SU-DHL-6 (cell line): ENCODE results near the gene ACSF3.

ENCODE experiments used
- H2AFZ ChIP-seq: fragments of 200-600 bp; sonication (generic); 2 replicates; pipeline ENCODE4 v1.6.1; 2014; ENCODE audit warnings: low read depth, mild to moderate bottlenecking, moderate library complexity, mixed read lengths, antibody characterized with exemption, low read length; ENCODE audit not compliant: severe bottlenecking
- H3F3A ChIP-seq: fragments of 200-600 bp; shearing (Covaris generic); 2 replicates; pipeline ENCODE4 v1.6.0; 2016; ENCODE audit warnings: antibody characterized with exemption, mild to moderate bottlenecking; ENCODE audit not compliant: insufficient read depth
- H3K27ac ChIP-seq: fragments of 200-600 bp; sonication (generic); 2 replicates; pipeline ENCODE4 v1.5.1; 2016; ENCODE audit warnings: low read depth, mild to moderate bottlenecking, low read length, moderate library complexity, mixed read lengths
- H3K27me3 ChIP-seq: fragments of 200-600 bp; sonication (generic), shearing (Covaris generic); 2 replicates; pipeline ENCODE4 v1.6.0; 2014; ENCODE audit warnings: mild to moderate bottlenecking, low read length
- H3K36me3 ChIP-seq: fragments of 200-600 bp; sonication (generic); 2 replicates; pipeline ENCODE4 v1.6.1; 2014; ENCODE audit warnings: mild to moderate bottlenecking, low read length, mixed read lengths
- H3K4me2 ChIP-seq: fragments of 300-600, 200-600 bp; shearing (Covaris generic), sonication (generic); 2 replicates; pipeline ENCODE4 v1.6.0; 2014; ENCODE audit warnings: low read length, low read depth, mild to moderate bottlenecking; ENCODE audit not compliant: poor library complexity, severe bottlenecking
- H3K4me3 ChIP-seq: fragments of 200-600 bp; sonication (generic); 2 replicates; pipeline ENCODE4 v1.5.1; 2014; ENCODE audit warnings: antibody characterized with exemption, low read length, mild to moderate bottlenecking, mixed read lengths; ENCODE audit not compliant: insufficient read depth, poor library complexity, severe bottlenecking
- H3K79me2 ChIP-seq: fragments of 200-600 bp; sonication (generic); 2 replicates; pipeline ENCODE4 v1.6.1; 2014; ENCODE audit warnings: mild to moderate bottlenecking, low read length, moderate library complexity; ENCODE audit not compliant: insufficient read depth
- H3K9ac ChIP-seq: fragments of 200-600 bp; sonication (generic); 2 replicates; pipeline ENCODE4 v1.7.0; 2014; ENCODE audit warnings: mild to moderate bottlenecking, low read length
- H3K9me2 ChIP-seq: fragments of 200-600 bp; sonication (generic); replicated peaks from 2 replicates; pipeline ENCODE4 v1.6.1; 2014; ENCODE audit warnings: low read length; ENCODE audit not compliant: insufficient read depth
- H3K9me3 ChIP-seq: fragments of 200-600 bp; sonication (generic); 2 replicates; pipeline ENCODE4 v1.6.1; 2014; ENCODE audit warnings: low read length, mixed read lengths; ENCODE audit not compliant: insufficient read depth
- H4K20me1 ChIP-seq: fragments of 200-600 bp; sonication (generic); 2 replicates; pipeline ENCODE4 v1.6.1; 2014; ENCODE audit warnings: low read depth, mild to moderate bottlenecking, antibody characterized with exemption, low read length, moderate library complexity, mixed read lengths
- EZH2phosphoT487 ChIP-seq: fragments of 200-600 bp; sonication (generic), shearing (Covaris generic); conservative IDR thresholded peaks from 2 replicates; pipeline ENCODE4 v1.6.1; 2018; ENCODE audit warnings: mild to moderate bottlenecking, antibody characterized with exemption, low read length, moderate library complexity, mixed read lengths
- TF ChIP-seq, protein P1 (sequence below): fragments of 200-600 bp; sonication (generic); IDR thresholded peaks from one replicate; pipeline ENCODE4 v1.5.1; 2017; ENCODE audit warnings: antibody characterized with exemption, mild to moderate bottlenecking, low read length, moderate library complexity; ENCODE audit not compliant: insufficient read depth, poor library complexity, severe bottlenecking

The ACSF3 gene

DNA sequence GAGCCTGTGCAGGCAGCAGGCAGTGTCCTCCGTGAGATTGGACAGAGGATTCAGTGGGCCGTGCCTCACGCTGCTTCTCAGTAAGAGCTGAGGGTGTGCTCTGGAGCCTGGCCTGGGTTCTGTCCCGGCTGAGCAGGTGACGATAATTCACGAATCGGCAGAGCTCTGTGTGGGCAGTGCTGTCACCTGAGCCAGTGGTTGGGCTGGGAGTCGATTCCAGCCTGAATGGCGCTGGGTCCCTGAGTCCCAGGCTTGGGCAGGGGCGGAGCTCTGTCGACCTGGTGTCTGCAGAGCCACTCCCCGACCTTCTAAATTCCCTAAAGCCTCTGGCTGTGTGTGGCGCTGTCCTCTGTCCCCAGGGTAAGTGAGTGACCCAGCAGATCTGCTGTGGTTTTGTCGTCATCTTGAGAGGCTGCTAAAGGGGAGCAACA lies 8.4 kb downstream of the ACSF3 start:
- Histone ChIP-seq H3K36me3 (peaks cover 6% of the 10 kb centered on the region; the same call in 1 of the 2 replicates), H4K20me1 (no peaks in the 10 kb centered on the region), H3K4me3 (no peak overlapping the region), H3K9ac (no peak overlapping the region), H3K9me2 (no peaks in the 10 kb centered on the region), H3K9me3 (no peaks in the 10 kb centered on the region), H3K4me2 (no peak overlapping the region), H3K79me2 (peaks cover 58% of the 10 kb centered on the region), H2AFZ (no peak overlapping the region), H3F3A (peaks cover 22% of the 10 kb centered on the region), H3K27me3 (no peaks in the 10 kb centered on the region), H3K27ac (no peak overlapping the region)
- TF ChIP-seq EZH2phosphoT487 = no peak
- TF ChIP-seq, protein P1, sequence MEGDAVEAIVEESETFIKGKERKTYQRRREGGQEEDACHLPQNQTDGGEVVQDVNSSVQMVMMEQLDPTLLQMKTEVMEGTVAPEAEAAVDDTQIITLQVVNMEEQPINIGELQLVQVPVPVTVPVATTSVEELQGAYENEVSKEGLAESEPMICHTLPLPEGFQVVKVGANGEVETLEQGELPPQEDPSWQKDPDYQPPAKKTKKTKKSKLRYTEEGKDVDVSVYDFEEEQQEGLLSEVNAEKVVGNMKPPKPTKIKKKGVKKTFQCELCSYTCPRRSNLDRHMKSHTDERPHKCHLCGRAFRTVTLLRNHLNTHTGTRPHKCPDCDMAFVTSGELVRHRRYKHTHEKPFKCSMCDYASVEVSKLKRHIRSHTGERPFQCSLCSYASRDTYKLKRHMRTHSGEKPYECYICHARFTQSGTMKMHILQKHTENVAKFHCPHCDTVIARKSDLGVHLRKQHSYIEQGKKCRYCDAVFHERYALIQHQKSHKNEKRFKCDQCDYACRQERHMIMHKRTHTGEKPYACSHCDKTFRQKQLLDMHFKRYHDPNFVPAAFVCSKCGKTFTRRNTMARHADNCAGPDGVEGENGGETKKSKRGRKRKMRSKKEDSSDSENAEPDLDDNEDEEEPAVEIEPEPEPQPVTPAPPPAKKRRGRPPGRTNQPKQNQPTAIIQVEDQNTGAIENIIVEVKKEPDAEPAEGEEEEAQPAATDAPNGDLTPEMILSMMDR = no peak

DNA sequence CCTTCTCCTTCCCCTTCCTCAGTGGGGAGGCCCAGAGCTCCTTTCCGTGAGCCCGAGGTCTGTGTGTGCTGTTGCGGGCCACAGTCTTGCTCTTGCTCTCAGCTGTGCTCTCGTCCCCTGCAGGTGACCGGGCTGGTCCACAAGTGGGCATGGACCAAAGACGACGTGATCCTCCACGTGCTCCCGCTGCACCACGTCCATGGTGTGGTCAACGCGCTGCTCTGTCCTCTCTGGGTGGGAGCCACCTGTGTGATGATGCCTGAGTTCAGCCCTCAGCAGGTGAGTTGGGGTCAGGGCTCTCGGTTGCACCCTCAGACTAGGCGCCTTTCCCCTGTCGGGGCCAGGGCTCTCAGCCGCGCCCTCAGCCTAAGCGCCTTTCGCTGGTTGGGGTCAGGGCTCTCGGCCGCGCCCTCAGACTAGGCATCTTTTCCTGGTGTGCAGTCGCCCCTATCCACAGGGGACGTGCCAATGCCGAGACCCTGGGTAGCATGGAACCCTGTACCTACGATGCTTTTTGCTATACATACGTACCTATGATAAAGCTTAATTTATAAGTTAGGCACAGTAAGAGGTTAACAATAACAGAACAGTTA lies 8.9 kb downstream of the ACSF3 start:
- H3K27me3 ChIP-seq = no peaks in the 10 kb centered on the region
- H4K20me1 ChIP-seq = no peaks in the 10 kb centered on the region
- no peaks in the 10 kb centered on the region for H3K9me3 ChIP-seq
- H3K36me3 ChIP-seq = peaks cover 11% of the 10 kb centered on the region
- H3K4me2 ChIP-seq = no peak overlapping the region
- no peak overlapping the region for H3K27ac ChIP-seq
- no peak overlapping the region for H2AFZ ChIP-seq
- peaks cover 17% of the 10 kb centered on the region for H3F3A ChIP-seq
- H3K9ac ChIP-seq = no peak overlapping the region
- no peak overlapping the region for H3K4me3 ChIP-seq
- H3K9me2 ChIP-seq = no peaks in the 10 kb centered on the region
- TF ChIP-seq, protein P1 = no peak
- no peak for TF ChIP-seq EZH2phosphoT487
- peaks cover 57% of the 10 kb centered on the region for H3K79me2 ChIP-seq

DNA sequence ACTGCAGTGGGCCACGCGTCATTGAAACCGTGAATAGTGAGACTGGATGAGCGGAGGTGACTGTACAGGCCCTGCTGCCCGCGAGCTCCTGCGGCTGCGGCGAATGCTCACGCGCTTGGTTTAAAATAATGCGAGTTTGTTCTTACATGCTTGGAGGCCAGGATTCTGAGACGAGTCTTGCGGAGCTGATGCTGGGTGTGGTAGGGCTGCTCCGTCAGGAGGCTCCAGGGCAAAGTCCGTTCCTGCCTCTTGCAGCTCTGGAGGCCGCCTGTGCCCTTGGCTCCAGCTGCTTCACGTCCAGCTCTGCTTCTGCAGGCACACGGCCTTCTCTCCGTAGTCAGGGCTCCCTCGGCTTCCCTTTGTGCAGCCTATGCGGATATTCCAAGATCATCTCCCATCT lies 9.5 kb downstream of the ACSF3 start:
- no peaks in the 10 kb centered on the region for H3K27me3 ChIP-seq
- H3K9ac ChIP-seq = no peak overlapping the region
- H3F3A ChIP-seq = peaks cover 13% of the 10 kb centered on the region
- H3K4me2 ChIP-seq = no peak overlapping the region
- H3K79me2 ChIP-seq = peaks cover 60% of the 10 kb centered on the region
- H3K9me2 ChIP-seq = no peaks in the 10 kb centered on the region
- H2AFZ ChIP-seq = no peak overlapping the region
- H4K20me1 ChIP-seq = no peaks in the 10 kb centered on the region
- no peak overlapping the region for H3K27ac ChIP-seq
- TF ChIP-seq EZH2phosphoT487 = no peak
- TF ChIP-seq, protein P1 = no peak
- no peak overlapping the region for H3K4me3 ChIP-seq
- H3K36me3 ChIP-seq = peaks cover 12% of the 10 kb centered on the region
- no peaks in the 10 kb centered on the region for H3K9me3 ChIP-seq
